ENCODE data around the gene RASA3. TPM values are rescaled to one million over a fixed set of nuclear protein-coding genes. Genes with fewer than 3 reads are reported as not detected.
"Not testable (repeated sequence)": the region's sequence is repeated elsewhere in the genome, so short reads cannot be mapped to it uniquely, and the experiment has no call there.

The RASA3 gene, protein sequence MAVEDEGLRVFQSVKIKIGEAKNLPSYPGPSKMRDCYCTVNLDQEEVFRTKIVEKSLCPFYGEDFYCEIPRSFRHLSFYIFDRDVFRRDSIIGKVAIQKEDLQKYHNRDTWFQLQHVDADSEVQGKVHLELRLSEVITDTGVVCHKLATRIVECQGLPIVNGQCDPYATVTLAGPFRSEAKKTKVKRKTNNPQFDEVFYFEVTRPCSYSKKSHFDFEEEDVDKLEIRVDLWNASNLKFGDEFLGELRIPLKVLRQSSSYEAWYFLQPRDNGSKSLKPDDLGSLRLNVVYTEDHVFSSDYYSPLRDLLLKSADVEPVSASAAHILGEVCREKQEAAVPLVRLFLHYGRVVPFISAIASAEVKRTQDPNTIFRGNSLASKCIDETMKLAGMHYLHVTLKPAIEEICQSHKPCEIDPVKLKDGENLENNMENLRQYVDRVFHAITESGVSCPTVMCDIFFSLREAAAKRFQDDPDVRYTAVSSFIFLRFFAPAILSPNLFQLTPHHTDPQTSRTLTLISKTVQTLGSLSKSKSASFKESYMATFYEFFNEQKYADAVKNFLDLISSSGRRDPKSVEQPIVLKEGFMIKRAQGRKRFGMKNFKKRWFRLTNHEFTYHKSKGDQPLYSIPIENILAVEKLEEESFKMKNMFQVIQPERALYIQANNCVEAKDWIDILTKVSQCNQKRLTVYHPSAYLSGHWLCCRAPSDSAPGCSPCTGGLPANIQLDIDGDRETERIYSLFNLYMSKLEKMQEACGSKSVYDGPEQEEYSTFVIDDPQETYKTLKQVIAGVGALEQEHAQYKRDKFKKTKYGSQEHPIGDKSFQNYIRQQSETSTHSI
- total RNA-seq (ENCODE audit: low replicate concordance): 14.0 and 36.1 TPM in 2 replicates

DNA sequence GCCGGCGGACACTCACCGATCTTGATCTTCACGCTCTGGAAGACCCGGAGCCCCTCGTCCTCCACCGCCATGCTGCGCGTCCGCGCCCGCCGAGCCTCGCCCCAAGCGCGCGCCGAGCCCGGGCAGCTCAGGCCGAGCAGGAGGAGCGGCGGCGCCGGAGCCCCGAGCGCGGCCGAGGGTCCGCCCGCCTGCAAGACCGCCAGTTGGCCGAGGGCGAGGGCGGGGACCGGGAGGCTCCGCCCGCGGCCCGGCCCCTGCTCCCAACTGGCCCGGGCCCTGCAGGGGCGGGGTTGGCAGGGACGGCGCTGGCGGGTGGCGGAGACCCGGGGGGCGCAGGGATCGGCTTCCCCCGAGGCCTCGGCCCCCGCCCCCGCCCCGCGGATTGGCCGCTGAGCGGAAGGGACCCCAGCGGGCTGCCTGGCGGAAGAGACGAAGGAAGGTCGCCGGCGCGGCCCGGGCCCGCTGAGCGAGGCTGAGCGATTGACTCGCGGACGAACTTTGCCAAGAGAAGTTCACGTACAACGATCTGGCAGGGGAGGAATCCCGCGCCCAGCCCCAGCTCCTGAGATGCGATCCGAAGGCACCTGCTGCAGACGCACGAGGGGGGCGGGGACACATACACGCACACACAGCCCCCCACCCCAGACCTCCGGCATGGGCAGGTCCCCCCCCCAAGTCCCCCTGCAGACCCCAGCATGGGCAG is at the start of gene RASA3:
RASA3 (minus strand) TSS at position 205 of the 703 bp plus-strand sequence; CDS start at position 71, 134 bp downstream.
- peak; percentile 74 for DNase-seq (ENCODE audit: low read depth)
- peak within 1 kb of the TSS; percentile 95 for H3K4me3 ChIP-seq (ENCODE audit: low read depth, low read length)
- TF ChIP-seq, protein P1, sequence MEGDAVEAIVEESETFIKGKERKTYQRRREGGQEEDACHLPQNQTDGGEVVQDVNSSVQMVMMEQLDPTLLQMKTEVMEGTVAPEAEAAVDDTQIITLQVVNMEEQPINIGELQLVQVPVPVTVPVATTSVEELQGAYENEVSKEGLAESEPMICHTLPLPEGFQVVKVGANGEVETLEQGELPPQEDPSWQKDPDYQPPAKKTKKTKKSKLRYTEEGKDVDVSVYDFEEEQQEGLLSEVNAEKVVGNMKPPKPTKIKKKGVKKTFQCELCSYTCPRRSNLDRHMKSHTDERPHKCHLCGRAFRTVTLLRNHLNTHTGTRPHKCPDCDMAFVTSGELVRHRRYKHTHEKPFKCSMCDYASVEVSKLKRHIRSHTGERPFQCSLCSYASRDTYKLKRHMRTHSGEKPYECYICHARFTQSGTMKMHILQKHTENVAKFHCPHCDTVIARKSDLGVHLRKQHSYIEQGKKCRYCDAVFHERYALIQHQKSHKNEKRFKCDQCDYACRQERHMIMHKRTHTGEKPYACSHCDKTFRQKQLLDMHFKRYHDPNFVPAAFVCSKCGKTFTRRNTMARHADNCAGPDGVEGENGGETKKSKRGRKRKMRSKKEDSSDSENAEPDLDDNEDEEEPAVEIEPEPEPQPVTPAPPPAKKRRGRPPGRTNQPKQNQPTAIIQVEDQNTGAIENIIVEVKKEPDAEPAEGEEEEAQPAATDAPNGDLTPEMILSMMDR (IDR thresholded peaks at IDR 0.05; ENCODE audit: insufficient read depth, low read length): no peak

DNA sequence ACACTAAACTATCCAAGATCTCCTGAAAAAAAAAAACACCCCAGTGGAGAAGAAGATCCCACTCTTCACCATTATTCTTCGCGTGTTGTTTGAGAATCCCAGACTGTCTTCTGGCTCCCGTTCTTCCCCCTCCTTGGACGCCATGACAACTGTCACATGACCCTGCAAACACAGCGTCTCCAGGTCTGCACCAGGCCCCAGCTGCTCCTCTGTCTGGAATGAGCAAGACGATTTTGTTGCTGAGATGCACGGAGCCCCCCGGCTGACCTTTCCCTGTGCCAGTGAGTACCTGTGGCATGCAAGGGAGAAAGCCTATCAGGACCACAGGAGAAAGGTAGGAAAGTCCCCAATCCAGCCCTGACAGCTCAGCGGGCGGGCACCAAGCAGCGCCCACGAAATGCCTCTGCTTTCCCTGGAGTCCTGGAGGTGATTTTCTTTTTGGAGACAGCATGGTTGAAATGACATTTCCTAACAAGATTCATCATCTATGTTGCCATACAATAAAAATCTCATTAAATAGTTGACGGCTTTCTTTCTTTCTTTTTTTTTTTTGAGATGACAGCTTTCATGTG is 46.8 kb upstream of the RASA3 start, which contains the start of gene CFAP97D2:
CFAP97D2 (plus strand) TSS at position 171 of the 572 bp plus-strand sequence; CDS start at position 245, 74 bp downstream.
- TF ChIP-seq, protein P1 (IDR thresholded peaks at IDR 0.05; ENCODE audit: insufficient read depth, low read length): no peak
- H3K4me3 ChIP-seq (ENCODE audit: low read depth, low read length): no peak within 1 kb of the TSS
- no peak for DNase-seq (ENCODE audit: low read depth)

DNA sequence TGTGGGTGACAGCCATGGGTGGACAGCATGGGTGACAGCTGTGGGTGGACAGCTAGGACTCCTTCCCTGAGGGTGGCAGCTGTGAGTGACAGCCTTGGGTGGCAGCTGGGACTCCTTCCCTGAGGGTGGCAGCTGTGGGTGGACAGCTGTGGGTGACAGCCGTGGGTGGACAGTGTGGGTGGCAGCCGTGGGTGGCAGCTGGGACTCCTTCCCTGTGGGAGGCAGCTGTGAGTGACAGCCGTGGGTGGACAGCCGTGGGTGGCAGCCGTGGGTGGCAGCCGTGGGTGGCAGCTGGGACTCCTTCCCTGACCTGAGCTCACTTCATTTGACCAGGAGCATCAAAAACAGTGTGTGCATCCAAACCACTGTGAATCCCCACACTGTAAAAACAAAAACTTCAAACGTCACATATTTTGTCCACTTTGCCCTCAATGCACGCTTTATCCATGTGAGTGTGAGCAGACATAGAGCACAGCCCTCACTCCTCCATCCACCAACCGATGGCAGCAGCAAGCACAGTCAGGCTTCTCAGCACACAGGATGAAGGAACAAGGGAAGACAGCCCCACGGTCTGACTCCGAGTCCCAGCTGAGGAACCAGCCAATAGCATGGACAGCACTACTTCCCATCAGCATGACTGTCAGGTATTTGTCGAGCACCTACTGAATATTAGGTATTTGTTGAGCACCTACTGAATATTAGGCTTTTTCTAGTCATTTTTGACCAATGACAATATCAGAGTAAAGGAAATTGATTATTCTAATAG is 45.0 kb upstream of the RASA3 start:
- TF ChIP-seq, protein P1 (IDR thresholded peaks at IDR 0.05; ENCODE audit: insufficient read depth, low read length): no peak
- no peak for DNase-seq (ENCODE audit: low read depth)
- H3K4me3 ChIP-seq (ENCODE audit: low read depth, low read length): no peak overlapping the region

DNA sequence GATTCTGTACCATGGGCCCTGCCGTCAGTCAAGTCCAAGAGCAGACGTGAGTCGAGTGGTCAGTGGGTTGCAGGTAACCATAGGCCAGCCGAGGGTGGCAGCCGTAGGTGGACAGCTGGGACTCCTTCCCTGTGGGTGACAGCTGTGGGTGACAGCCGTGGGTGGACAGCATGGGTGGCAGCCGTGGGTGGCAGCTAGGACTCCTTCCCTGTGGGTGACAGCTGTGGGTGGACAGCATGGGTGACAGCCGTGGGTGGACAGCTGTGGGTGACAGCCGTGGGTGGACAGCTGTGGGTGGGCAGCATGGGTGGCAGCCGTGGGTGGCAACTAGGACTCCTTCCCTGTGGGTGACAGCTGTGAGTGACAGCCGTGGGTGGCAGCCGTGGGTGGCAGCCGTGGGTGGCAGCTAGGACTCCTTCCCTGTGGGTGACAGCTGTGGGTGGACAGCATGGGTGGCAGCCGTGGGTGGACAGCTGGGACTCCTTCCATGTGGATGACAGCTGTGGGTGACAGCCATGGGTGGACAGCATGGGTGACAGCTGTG is 44.0 kb upstream of the RASA3 start:
- H3K4me3 ChIP-seq (ENCODE audit: low read depth, low read length); DNase-seq (ENCODE audit: low read depth): not testable (repeated sequence)

DNA sequence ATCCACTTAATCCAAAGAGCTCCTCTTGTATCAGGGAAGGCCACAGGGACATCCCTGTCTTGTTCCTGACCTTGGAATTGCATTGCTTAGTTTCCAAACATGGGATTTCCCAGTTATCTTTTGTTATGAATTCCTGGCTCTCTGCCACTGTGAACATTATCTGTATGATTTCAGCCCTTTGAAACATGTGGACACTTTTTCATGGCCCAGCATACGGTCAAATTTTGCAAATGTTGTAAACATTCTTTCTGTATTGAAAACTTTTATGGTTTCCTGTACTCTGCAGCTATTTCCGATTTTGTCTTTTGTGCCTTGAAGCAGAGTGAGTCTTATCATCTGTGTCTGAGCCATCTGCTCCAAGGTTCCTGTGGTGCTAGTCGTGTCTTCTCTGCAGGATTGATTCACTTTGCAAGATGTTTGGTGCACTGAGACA is 42.1 kb upstream of the RASA3 start:
- H3K4me3 ChIP-seq (ENCODE audit: low read depth, low read length): no peak overlapping the region
- TF ChIP-seq, protein P1 (IDR thresholded peaks at IDR 0.05; ENCODE audit: insufficient read depth, low read length): no peak
- DNase-seq (ENCODE audit: low read depth): peak; percentile 57

DNA sequence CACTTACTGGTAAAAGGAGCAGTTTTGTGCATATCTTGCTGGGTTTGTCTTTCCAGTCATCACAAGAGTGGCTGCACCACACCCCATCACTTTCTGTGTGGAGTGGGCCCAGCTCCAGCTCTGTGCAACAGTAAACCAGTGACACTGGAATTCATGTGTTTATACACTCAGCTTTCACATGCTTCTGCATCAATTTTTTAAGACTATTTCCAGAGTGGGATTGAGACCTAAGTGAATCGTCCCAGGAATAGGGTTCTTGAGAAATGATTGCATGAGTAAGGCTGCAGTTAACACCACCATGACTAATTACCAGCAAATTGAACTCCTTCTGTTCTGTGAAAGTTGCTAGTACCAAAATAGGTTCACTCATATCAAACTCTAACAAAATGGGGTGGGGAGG is 41.3 kb upstream of the RASA3 start:
- no peak overlapping the region for H3K4me3 ChIP-seq (ENCODE audit: low read depth, low read length)
- TF ChIP-seq, protein P1 (IDR thresholded peaks at IDR 0.05; ENCODE audit: insufficient read depth, low read length): no peak
- peak; percentile 15 for DNase-seq (ENCODE audit: low read depth)

Data from fibroblast of the aortic adventitia (primary cell).